Endothelial cell of umbilical vein (primary cell): ENCODE measurements around the gene FHIT.

Source experiments
- JUN ChIP-seq: IDR thresholded peaks from 2 replicates; pipeline ENCODE4 v1.6.1; 2011; ENCODE audit warnings: borderline replicate concordance, low read depth; ENCODE audit not compliant: insufficient read length, insufficient read depth
- POLR2A ChIP-seq: IDR thresholded peaks from 2 replicates; pipeline ENCODE4 v1.6.1; 2012; ENCODE audit warnings: low read depth, mild to moderate bottlenecking, control low read depth, low read length
- TF ChIP-seq, protein P1 (sequence below), 2 donors: IDR thresholded peaks; 1 replicate in 1 of 2; 2 replicates in 1 of 2; pipeline ENCODE4 v1.5.1; 2011; ENCODE audit warnings: low read length in 2 of 2, mild to moderate bottlenecking in 2 of 2, moderate library complexity in 2 of 2, control low read depth in 1 of 2, inconsistent platforms in 1 of 2, low read depth in 1 of 2; ENCODE audit not compliant: insufficient read depth in 1 of 2; ENCODE audit errors: extremely low read depth in 1 of 2

GRCh38 chr3:60698117-60698516, 553.1 kb downstream of the FHIT start:
- no peak for TF ChIP-seq POLR2A
- TF ChIP-seq, protein P1, sequence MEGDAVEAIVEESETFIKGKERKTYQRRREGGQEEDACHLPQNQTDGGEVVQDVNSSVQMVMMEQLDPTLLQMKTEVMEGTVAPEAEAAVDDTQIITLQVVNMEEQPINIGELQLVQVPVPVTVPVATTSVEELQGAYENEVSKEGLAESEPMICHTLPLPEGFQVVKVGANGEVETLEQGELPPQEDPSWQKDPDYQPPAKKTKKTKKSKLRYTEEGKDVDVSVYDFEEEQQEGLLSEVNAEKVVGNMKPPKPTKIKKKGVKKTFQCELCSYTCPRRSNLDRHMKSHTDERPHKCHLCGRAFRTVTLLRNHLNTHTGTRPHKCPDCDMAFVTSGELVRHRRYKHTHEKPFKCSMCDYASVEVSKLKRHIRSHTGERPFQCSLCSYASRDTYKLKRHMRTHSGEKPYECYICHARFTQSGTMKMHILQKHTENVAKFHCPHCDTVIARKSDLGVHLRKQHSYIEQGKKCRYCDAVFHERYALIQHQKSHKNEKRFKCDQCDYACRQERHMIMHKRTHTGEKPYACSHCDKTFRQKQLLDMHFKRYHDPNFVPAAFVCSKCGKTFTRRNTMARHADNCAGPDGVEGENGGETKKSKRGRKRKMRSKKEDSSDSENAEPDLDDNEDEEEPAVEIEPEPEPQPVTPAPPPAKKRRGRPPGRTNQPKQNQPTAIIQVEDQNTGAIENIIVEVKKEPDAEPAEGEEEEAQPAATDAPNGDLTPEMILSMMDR (IDR thresholded peaks at IDR 0.05; ENCODE audit: extremely low read depth in 1 of 2, insufficient read depth in 1 of 2, low read depth in 1 of 2, low read length in 2 of 2) = no peak
- no peak for TF ChIP-seq JUN
